ENCODE data around the gene SOX18.

DNA sequence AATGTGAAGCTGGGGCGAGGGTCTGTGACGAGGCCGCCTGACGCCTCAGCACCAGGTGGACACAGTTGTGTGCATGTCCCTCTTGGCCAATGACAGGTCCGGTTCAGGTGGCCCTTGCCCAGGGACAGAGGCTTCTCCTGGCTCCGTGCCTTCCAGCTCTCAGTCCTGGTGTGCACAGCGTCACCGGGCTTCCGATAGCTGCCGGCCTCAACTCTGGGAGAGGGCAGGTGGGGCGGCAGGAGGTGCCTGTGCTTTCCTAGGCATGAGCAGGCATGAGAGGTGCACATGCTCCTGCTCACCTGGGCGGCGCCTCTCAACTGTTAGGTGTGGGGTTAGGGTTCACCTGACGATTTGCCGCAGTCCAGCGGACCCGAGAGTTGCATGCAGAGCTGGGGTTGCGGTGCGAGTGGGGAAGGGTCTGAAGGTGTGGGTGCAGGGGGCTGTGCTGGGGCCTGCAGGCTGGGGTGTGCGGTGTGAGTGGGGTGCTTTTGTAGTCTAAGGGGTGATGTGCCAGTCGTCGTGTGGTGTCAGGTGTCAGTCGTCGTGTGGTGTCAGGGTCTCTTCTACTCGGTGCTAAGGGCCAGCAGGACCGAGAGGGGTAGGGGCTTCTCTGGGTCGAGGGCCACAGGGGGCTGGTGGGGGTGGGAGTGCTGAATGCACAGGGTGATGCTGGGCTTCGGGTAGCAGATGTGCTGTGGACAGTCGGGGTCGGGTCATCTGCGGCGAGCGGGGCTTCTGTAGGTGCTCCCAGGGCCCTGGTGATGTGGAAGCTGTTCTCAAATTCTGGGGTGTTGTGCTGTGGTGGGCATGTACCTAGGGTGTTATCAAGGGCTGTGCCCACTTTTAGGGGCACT lies 3.8 kb upstream of the SOX18 start:
- TF ChIP-seq CREM (IDR thresholded peaks at IDR 0.05) (no peak), CREM (CRISPR knock-in tag; IDR thresholded peaks at IDR 0.05) (no peak), EZH2 (conservative IDR thresholded peaks at IDR 0.05; ENCODE audit: low read depth, low read length) (no peak), ELF4 (CRISPR knock-in tag; IDR thresholded peaks at IDR 0.05; ENCODE audit: borderline replicate concordance) (no peak), POLR2A (IDR thresholded peaks at IDR 0.05; ENCODE audit: insufficient read depth in 1 of 2, low read depth in 2 of 2, low read length in 2 of 2) (no peak; a peak in 1 of 4 replicates), USF2 (IDR thresholded peaks at IDR 0.05; ENCODE audit: low read depth, low read length) (no peak), USF2 (CRISPR knock-in tag; IDR thresholded peaks at IDR 0.05; ENCODE audit: borderline replicate concordance) (no peak), ZNF780A (CRISPR knock-in tag; IDR thresholded peaks at IDR 0.05) (0 out of 2 replicates have a peak, but pooled peaks have one; percentile 15), SALL1 (CRISPR knock-in tag; IDR thresholded peaks at IDR 0.05) (peak; percentile 89), CTCF (CRISPR knock-in tag; IDR thresholded peaks at IDR 0.05) (peak; percentile 34)
- TF ChIP-seq, protein P1, sequence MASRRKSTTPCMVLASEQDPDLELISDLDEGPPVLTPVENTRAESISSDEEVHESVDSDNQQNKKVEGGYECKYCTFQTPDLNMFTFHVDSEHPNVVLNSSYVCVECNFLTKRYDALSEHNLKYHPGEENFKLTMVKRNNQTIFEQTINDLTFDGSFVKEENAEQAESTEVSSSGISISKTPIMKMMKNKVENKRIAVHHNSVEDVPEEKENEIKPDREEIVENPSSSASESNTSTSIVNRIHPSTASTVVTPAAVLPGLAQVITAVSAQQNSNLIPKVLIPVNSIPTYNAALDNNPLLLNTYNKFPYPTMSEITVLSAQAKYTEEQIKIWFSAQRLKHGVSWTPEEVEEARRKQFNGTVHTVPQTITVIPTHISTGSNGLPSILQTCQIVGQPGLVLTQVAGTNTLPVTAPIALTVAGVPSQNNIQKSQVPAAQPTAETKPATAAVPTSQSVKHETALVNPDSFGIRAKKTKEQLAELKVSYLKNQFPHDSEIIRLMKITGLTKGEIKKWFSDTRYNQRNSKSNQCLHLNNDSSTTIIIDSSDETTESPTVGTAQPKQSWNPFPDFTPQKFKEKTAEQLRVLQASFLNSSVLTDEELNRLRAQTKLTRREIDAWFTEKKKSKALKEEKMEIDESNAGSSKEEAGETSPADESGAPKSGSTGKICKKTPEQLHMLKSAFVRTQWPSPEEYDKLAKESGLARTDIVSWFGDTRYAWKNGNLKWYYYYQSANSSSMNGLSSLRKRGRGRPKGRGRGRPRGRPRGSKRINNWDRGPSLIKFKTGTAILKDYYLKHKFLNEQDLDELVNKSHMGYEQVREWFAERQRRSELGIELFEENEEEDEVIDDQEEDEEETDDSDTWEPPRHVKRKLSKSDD (CRISPR knock-in tag; IDR thresholded peaks at IDR 0.05; ENCODE audit: low read depth) = no peak

Data from HepG2 (cell line).